Testis (tissue), 3 donors: ENCODE results near the gene CPLANE1. TPM values are rescaled to one million over a fixed set of nuclear protein-coding genes. Genes with fewer than 3 reads are reported as not detected.
"Not testable (repeated sequence)": the region's sequence is repeated elsewhere in the genome, so short reads cannot be mapped to it uniquely, and the experiment has no call there.

Source experiments
- DNase-seq: peaks from one replicate; pipeline ENCODE4 v3.0.0-alpha.2; 2019
- H3K27ac ChIP-seq, 2 donors: fragments of 200-600 bp; sonication (generic); one replicate each; pipeline ENCODE4 v1.5.1; 2019
- H3K27me3 ChIP-seq: fragments of 200-600 bp; sonication (generic); one replicate; pipeline ENCODE4 v1.5.1; 2019
- H3K36me3 ChIP-seq: fragments of 200-600 bp; sonication (generic); one replicate; pipeline ENCODE4 v1.5.1; 2017; ENCODE audit warnings: low read depth; ENCODE audit errors: missing control alignments
- H3K4me1 ChIP-seq: fragments of 200-600 bp; sonication (generic); one replicate; pipeline ENCODE4 v1.5.1; 2019
- H3K4me3 ChIP-seq, 2 donors: fragments of 200-600 bp; sonication (generic); one replicate each; pipeline ENCODE4 v1.5.1; 2017 to 2019
- H3K9me3 ChIP-seq: fragments of 200-600 bp; sonication (generic); one replicate; pipeline ENCODE4 v1.5.1; 2017
- CTCF ChIP-seq, 3 experiments: fragments of 450-650 bp in 2 of 3; fragments of 200-600 bp in 1 of 3; sonication (generic) in 1 of 3; IDR thresholded peaks; one replicate each; pipeline ENCODE4 v1.5.1; 2016 to 2019; ENCODE audit warnings: antibody characterized with exemption in 3 of 3, mild to moderate bottlenecking in 2 of 3, moderate library complexity in 1 of 3
- POLR2A ChIP-seq: fragments of 450-650 bp; IDR thresholded peaks from one replicate; pipeline ENCODE4 v1.6.1; 2017; ENCODE audit warnings: antibody characterized with exemption, mild to moderate bottlenecking, moderate library complexity
- WGBS, 2 donors: methylation state at CpG; one replicate each; pipeline ENCODE4 v1.1.5; 2018; 5-methylcytosine and 5-hydroxymethylcytosine counted together
- intact Hi-C: fragments of 100-400 bp; cut with DNase I; formaldehyde crosslinking; loops from one replicate; pipeline ENCODE4 v1.15.1; 2023; ENCODE audit warnings: low total_unique reads
- polyA plus RNA-seq: library from polyadenylated mRNA; stranded (reverse); fragments of 350-450 nt; fragmentation: Illumina TruSeq; extraction: RNeasy Lipid Tissue Mini Kit (QIAGEN cat#74804); gene quantifications from one replicate; pipeline ENCODE4 v1.2.3, GENCODE V29; 2014; ENCODE audit warnings: low read depth, low replicate concordance; ENCODE audit not compliant: insufficient read depth
- total RNA-seq, 2 donors: library from RNA; depleted of rRNA; stranded (reverse); fragments of >200 nt; gene quantifications; one replicate each; pipeline ENCODE4 v1.2.3, GENCODE V29; 2016

Gene CPLANE1
- total and polyA plus RNA-seq, 3 donors from 2014 or later: 14.8 to 39.5 (median 36.9) TPM

DNA sequence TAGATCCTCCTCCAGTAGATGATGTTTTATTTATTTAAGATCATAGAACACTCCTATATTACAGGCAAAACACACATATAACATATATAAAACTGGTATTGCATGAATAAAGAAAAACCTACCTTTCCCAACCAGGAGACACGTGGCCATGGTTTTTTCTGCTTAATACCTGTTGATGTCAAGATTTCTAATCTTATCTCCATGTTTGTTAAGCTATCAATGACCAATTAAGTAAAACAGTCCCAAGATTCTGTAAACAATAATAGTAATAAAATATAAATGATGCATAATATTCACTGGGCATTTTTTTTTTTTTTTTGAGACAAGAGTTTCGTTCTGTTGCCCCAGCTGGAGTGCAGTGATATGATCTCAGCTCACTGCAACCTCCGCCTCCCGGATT lies 1.7 kb downstream of the CPLANE1 start:
- Histone ChIP-seq H3K4me3 (no peak overlapping the region), H3K4me1 (peaks cover 10% of the 10 kb centered on the region), H3K27me3 (no peaks in the 10 kb centered on the region), H3K27ac (no peak overlapping the region), H3K9me3 (no peaks in the 10 kb centered on the region), H3K36me3 (no peaks in the 10 kb centered on the region)
- TF ChIP-seq CTCF (IDR thresholded peaks at IDR 0.05) (no peak), POLR2A (no peak)
- no peak for DNase-seq
- intact Hi-C loops: no loop called here
- WGBS, 2 donors: 72 to 76% methylated on average over 4 of the region's 4 CpGs

DNA sequence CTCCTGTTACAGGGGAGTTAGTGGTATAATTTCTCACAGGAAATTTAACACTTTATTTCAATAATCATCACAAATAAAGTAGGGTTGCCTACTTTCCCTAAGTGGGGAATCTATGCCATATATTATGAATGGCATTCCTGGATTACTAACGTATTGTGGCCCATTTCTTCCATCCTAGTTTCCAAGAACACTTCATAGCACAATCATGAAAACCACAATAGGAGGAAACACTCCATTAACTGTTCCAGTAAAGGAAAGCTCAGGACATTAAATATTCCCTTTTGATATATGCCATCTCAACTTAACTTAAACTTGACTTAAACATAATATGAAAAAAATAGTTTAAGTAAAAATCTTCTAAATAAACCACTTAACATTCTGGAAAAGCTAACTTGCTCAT lies 2.1 kb downstream of the CPLANE1 start:
- H3K36me3 ChIP-seq: no peaks in the 10 kb centered on the region
- no peak overlapping the region for H3K27ac ChIP-seq
- H3K9me3 ChIP-seq: no peaks in the 10 kb centered on the region
- TF ChIP-seq CTCF (IDR thresholded peaks at IDR 0.05): no peak
- no peak for TF ChIP-seq POLR2A
- H3K4me3 ChIP-seq: no peak overlapping the region
- no peak for DNase-seq
- 56 to 76% methylated on average over 1 of the region's 1 CpG for WGBS, 2 donors
- no peaks in the 10 kb centered on the region for H3K27me3 ChIP-seq
- peaks cover 10% of the 10 kb centered on the region for H3K4me1 ChIP-seq
- intact Hi-C loops: no loop called here

DNA sequence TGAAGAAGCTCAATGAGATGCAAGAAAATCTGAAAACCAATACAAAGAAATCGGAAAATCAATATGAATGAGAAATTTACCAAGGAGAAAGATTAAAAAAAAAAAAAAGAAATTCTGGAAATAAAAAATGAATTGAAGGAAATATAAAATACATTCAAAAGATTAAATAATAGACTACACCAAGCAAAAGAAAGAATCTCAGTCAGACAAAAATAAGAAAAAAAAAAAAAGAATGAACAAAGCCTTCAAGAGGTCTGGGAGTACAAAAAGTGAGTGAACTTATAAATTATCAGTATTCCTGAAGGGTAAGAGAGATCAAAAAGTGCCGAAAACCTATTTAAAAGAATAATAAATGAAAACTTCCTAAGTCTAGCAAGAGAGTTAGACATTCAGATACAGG lies 14.9 kb downstream of the CPLANE1 start:
- no peak for TF ChIP-seq POLR2A
- no peak for TF ChIP-seq CTCF (IDR thresholded peaks at IDR 0.05)
- H3K27ac ChIP-seq: no peak overlapping the region
- H3K36me3 ChIP-seq: no peaks in the 10 kb centered on the region
- H3K4me3 ChIP-seq: no peak overlapping the region
- H3K27me3 ChIP-seq: no peaks in the 10 kb centered on the region
- DNase-seq: no peak
- no peaks in the 10 kb centered on the region for H3K4me1 ChIP-seq
- intact Hi-C loops: no loop called here
- 87 to 96% methylated on average over 2 of the region's 2 CpGs for WGBS, 2 donors
- no peaks in the 10 kb centered on the region for H3K9me3 ChIP-seq

- no peaks in the 10 kb centered on the region for H3K27me3 ChIP-seq
- H3K36me3 ChIP-seq: peaks cover 3% of the 10 kb centered on the region
- DNase-seq: no peak
- no peak overlapping the region for H3K4me3 ChIP-seq
- no peaks in the 10 kb centered on the region for H3K9me3 ChIP-seq
- TF ChIP-seq CTCF (IDR thresholded peaks at IDR 0.05): no peak
- TF ChIP-seq POLR2A: no peak
- H3K4me1 ChIP-seq: no peaks in the 10 kb centered on the region
- no peak overlapping the region for H3K27ac ChIP-seq
- intact Hi-C loops: no loop called here
Measured at GRCh38 chr5:37226377-37226776, 22.8 kb downstream of the CPLANE1 start.

- intact Hi-C loops: no loop called here
- Histone ChIP-seq H3K36me3 (peaks cover 3% of the 10 kb centered on the region), H3K4me3 (no peak overlapping the region), H3K27ac (no peak overlapping the region), H3K27me3 (no peaks in the 10 kb centered on the region), H3K4me1 (no peaks in the 10 kb centered on the region), H3K9me3 (no peaks in the 10 kb centered on the region)
- no peak for DNase-seq
- TF ChIP-seq CTCF (IDR thresholded peaks at IDR 0.05) (no peak), POLR2A (no peak)
Measured at GRCh38 chr5:37222181-37222580, 27.0 kb downstream of the CPLANE1 start.

DNA sequence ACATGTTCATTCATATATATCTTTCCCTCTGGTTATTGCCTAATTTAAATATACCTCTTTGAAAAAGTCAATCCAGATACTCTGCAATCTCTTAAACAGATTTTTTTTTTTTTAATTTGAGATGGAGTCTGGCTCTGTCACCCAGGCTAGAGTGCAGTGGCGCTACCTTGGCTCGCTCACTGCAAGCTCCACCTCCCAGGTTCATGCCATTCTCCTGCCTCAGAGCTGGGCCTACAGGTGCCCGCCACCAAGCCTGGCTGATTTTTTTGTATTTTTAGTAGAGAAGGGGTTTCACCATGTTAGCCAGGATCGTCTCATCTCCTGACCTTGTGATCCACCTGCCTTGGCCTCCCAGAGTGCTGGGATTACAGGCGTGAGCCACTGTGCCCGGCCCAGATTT lies 28.8 kb downstream of the CPLANE1 start:
- 94 to 95% methylated on average over 6 of the region's 6 CpGs for WGBS, 2 donors
- DNase-seq, H3K4me1 ChIP-seq, H3K9me3 ChIP-seq, H3K36me3 ChIP-seq, H3K27ac ChIP-seq, intact Hi-C loops, H3K4me3 ChIP-seq, H3K27me3 ChIP-seq: not testable (repeated sequence)

DNA sequence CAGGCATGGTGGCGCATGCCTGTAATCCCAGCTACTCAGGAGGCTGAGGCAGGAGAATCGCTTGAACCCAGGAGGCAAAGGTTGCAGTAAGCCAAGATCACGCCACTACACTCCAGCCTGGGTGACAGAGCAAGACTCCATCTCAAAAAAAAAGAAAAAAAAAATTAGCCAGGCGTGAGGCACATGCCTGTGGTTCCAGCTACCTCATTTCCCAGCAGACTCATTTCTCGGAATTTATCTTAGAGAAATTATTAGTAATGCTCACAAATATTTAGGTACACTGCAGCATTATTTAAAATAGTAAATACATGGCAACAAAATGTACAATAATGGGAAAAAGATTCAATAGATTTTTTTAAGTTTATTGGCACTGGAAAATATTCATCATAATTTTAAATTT lies 29.8 kb downstream of the CPLANE1 start:
- intact Hi-C loops, H3K9me3 ChIP-seq, H3K4me1 ChIP-seq, H3K4me3 ChIP-seq, DNase-seq, H3K36me3 ChIP-seq, H3K27ac ChIP-seq, H3K27me3 ChIP-seq: not testable (repeated sequence)
- 91 to 94% methylated on average over 5 of the region's 5 CpGs for WGBS, 2 donors
